Activated CD4-positive, CD25-positive, alpha-beta regulatory T cell treated with anti-CD3 and anti-CD28 coated beads, Interleukin-2, amount 50 U/mL, for 72 hours (primary cell): ENCODE results near the gene SNX1.
"Not testable (repeated sequence)": the region's sequence is repeated elsewhere in the genome, so short reads cannot be mapped to it uniquely, and the experiment has no call there.

Experiments
- DNase-seq: peaks from one replicate; pipeline ENCODE4 v3.0.0; 2021

Gene SNX1

DNA sequence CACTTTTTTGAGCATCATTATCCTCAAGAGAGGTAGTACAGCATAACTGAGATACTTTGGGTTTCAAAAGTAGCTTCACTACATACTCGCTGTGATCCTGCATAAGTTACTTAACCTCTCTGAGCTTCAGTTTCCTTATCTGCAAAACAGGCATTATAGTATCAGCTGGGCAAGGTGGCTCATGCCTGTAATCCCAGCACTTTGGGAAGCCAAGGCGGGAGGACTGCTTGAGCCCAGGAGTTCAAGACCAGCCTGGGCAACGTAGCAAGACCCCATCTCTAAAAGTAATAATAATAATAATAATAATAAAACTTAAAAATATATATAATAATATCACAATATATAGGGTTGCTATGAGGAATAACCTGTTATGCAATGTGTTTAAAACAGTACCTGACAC is 13.0 kb upstream of the SNX1 start:
- DNase-seq, result no peak

DNA sequence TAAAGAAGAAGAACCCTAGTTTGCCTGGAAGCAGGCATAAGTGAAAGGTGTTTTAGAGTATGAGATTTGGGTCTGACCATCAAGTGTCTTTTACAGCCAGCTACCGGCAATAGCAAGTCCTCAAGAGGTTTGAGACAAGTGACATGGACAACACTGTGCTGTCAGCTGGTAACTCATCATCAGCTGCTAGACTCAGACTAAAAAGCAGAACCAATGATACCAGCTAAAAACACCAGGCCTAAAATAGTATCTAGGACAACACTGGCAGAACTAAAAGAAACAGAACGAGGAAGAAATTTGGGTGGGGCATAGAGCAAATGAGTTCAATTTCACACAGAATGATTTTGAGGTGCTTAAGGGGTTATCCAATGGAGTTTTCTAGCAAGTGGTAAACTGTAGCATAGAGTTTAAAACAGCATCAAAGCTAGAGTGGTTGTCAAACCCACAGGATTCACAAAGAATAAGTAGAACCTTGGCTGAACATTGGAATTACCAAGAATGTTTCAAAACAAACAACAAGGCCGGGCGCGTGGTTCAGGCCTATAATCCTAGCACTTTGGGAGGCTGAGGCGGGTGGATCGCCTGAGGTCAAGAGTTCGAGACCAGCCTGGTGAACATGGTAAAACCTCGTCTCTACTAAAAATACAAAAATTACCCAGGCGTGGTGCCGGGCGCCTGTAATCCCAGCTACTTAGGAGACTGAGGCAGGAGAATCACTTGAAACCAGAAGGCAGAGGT is 6.1 kb upstream of the SNX1 start:
- DNase-seq, result no peak

DNA sequence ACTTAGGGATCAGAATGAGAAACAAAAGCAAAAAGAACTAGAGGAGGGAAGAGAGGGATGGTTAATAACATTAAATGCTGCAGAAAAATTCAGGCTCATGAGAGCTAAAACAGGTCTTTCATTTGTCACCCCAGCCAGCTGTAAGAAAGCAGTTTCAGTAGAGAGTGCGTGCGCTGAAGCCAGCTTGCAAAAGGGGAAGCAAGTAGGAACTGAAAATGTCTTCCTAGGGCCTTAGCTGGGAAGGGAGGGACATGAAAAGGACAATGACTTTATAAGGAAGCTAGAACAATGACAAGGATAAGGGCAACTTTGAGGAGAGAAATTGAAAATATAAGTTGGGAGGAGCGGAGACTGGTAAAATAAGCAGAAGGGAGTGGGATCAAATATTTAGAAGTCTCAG is 5.3 kb upstream of the SNX1 start:
- no peak for DNase-seq

DNA sequence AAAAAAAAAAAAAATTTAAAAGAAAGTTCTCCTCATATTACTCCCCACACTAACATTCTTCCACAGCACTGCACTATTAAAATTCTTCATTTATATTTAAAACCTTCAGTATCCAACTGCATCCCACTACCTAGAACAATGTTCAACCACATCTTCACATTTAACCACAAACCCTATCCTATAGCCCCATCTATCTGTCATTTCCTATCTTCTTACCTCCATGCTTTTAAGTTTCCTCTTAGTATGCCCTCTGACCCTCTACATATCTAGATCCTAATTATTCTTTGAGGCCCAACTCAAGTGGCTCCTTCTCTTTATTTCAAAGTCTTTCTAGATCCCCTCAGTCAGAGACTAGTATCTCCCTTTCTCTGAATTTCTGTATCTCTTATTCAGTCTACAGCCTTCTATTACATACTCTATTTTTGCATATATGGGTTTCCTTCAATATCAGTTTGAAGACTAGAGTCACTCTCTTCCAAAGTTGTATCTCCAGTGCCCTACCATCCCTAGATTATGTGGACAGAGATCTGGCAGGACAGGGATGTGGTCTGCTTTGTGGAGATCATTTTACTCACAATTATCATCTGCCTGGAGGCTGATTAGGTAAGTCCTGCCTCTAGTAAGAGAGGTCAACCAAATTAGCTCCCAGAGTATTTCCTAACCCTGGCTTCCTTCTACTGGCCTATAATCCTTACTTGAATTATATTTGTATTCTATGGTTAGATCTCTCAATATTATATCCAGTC is 3.5 kb upstream of the SNX1 start:
- DNase-seq, result no peak

DNA sequence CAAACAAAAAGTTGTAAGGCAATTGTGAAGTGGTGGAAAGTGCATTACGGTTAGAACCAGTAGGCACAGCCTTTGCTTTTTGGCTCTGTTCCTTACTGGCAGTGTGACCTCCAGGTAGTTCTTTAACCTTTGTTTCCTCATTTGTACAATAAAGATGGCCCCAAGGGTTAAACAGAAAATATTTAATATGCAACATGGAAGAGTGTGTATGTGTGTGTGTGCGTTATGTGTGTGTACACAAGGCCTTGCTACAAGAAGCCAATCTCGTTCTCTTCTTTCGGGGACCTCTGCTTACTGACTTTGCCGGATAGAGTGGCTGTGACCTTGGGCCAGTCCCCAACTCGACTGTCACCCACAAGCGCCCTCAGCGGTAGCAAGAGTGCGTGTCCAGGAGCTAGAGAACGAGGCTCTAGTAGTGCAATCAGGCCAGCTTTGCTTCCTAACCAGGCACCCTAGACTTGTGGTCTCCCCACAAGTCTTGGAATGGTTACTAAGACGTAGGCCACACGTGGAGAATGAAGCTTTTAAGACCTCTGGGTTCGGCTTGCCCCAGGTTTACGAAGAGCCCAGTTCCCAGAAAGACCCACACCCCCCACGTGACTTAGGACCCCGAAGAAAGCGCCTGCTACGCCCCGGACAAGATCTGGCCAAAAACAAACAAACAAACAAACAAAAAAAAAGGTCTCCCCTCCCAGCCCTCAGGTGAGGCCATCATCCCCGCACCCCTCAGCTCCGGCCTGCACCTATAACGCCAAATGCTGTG is 2.7 kb upstream of the SNX1 start:
- peak; percentile 55 for DNase-seq

DNA sequence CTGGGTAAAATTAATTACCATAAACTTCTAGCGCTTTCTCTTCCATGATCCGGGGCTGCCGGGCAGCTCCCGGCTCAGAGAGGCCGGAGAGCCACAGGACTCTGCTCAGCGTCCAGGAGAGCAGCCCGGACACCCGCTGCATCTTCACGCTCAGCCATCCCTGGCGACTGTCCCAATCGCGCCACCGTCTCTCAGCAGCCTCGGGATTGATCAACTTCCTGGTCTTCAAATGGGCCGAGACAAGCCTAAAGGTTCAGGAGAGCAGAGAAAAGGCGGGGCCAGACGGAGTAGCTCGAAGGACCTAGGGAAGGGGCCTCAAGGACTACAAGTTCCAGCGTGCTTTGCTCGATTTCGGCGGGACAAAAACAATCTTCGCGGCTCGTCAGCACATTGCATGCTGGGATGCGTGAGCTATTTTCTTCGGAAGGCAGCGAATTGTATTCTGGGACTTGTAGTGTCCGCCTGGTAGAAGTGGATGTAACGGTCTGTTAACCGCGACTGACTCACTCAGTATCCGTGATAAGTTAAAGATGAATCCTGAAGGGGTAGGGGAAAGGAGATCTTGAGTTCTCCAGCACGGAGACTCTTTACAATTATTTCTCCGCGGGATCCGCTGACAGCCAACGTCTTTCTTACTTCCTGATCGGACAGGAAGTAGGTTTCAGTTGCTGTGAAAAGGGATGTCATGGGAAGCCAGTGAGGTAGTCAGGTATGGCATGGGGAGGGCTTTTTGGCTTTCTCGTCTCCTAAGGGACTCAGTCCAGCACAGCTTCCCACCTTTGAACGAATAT is 2.0 kb upstream of the SNX1 start, which contains the start of gene CIAO2A:
Gene CIAO2A (minus strand): TSS at position 212 of the 791 bp plus-strand sequence. CDS start 70 bp downstream, at position 142.
- DNase-seq, result peak; percentile 84

DNA sequence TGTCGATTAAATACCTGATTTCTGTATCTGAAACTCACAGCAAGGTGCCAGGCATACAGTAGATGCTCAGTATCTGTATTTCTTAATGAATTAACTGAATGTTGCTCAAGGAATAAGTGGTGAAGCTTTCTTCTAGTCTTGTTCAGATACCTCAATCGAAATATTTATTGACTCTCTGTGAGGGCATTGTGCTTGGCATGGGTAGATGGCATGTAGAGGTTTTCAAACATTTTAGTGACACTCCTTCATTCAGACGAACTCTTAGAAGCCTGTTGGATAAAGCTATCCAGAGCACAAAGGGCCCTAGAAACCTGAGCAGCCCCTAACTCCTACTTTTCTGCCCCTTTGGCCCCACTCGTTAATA is 369 bp upstream of the SNX1 start:
- no peak for DNase-seq

DNA sequence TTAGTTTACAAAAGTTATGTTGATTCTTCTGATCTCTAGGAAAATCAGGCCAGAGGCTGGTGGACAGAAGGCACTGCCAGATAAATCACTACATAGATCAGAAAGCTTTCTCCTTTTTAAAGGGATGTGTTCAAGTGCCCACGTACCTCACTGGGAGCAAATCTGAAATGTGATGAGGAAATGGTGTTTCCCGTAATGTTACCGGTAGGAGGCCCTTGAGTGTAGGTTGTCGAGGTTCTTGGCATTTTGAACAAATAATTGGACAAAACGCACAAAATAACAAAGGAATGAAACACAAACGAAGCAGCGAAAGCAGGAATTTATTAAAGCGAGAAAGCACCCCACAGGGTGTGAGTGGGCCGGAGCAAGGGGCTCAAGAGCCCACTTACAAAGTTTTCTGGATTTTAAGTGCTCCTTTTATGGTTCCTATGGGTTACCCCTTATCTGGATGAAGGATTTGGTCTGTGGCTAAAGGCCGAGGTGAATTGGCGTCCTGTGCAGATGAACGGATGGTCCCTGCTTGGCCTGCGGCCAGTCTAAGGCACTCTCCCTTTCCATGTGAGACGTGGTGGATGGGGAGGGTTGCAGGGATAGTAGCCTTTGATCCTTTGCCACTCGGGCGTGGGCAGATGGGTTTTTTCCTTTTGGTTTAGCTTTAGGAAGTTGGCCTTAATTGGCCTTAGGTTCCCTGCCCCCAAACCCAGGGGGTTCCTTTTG is 1.0 kb downstream of the SNX1 start:
- no peak for DNase-seq

DNA sequence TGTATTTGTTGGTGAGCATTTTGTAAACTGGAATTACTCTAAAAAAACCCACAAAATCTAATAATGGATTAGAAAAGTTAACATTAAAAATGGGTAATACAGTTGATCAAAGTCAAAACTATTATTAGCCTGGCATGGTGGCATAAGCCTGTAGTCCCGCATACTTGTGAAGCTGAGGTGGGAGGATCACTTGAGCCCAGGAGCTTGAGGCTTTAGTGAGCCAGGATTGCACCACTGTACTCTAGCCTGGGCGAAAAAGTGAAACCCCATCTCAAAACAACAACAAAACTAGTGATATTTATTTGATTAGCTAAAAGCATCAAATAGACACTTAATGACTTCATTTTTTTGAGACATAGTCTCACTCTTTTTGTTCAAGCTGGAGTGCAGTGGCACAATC is 3.6 kb downstream of the SNX1 start:
- no peak for DNase-seq

DNA sequence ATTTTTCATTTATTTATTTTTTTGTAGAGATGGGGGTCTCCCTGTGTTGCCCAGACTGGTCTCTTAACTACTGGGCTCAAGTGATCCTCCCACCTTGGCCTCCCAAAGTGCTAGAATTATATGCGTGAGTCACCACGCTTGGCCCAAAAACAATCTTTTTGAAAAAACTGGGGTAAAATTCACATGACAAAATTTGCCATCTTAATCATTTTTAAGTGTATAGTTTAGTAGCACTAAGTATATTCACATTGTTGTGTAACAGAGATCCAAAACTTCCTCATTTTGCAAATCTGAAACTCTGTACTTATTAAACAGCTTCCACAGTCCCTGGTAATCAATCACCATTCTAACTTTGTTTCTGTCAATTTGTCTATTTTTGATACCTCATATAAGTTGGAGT is 5.2 kb downstream of the SNX1 start:
- DNase-seq, result no peak

DNA sequence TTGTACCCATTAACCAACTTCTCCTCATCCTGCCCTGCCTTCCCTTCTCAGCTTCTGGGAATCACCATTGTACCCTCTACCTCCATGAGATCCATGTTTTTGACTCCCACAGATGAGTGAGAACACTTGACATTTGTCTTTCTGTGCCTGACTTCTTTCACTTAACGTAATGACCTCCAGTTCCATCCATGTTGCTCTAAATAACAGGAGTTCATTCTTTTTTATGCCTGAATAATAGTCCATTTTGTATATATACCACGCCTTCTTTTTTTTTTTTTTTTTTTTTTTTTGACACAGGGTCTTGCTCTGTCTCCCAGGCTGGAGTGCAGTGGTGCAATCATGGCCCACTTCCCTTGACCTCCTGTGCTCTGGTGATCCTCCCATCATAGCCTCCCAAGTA is 6.7 kb downstream of the SNX1 start:
- DNase-seq, result no peak

DNA sequence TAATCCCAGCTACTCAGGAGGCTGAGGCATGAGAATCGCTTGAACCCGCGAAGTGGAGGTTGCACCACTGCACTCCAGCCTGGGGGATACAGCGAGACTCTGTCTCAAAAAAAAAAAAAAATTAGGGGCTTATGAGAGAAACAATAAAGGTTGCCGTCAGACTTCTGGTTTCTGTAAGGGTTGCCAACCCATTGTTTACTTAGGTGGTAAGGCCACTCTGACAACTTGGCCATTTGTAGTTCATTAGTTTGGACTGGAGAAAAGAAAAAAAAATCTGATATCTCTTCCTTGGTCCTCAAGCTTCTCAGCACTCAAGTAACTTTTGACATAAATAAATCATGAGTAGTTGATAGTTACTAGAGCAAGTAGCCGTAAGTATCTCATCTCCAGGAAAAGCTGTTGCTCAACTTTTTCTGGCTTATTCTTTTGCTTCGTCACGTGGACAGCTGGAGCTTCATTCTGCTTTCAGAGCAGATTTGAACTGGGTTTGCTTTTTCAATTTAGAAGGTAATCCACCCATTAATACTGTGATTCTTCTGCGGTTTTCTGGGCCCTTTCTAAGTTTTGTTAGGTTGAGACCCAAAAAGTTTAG is 9.4 kb downstream of the SNX1 start:
- DNase-seq, result no peak

DNA sequence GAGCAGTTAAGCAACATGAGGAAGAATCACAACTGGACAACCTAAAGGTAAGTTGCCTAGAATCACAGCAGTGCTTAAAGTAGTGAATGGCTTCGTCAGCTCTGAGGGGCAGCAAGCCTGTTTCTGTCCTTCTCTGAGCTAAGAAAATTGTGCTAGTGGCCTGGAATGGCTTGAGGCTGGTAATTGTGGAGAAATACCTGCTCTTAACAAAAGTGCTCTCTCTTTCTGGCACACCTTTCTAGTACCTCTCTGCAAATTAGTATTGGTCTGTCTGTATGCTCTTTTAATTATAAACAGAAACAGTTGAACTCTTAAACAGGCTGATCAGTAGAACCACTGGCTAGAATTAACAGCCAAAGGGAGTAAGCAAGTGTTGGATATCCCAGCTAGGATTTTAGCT is 11.6 kb downstream of the SNX1 start:
- no peak for DNase-seq

DNA sequence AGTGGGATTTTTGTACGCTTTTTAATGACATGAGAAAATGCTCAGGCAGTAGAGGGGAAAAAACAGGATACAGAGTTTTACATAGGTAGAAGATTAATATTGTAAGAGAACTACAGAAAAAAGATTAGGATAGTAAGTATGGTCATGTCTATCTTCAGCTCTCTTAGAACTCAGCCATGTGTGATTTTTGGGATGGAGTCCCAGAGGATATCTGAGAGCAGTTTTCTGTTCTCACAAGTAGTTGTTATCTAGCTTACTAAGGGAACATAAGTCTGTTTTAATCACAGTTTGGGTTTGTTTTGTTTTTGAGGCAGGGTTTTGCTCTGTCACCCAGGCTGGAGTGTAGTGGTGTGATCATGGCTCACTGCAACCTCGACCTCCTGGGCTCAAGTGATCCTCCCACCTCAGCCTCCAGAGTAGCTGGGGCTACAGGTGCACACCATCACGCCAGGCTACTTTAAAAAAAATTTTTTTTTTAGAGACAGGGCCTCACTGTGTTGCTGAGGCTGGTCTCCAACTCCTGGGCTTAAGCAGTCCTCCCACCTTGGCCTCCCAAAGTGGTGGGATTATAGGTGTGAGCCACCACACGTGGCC is 14.4 kb downstream of the SNX1 start:
- DNase-seq, result not testable (repeated sequence)

DNA sequence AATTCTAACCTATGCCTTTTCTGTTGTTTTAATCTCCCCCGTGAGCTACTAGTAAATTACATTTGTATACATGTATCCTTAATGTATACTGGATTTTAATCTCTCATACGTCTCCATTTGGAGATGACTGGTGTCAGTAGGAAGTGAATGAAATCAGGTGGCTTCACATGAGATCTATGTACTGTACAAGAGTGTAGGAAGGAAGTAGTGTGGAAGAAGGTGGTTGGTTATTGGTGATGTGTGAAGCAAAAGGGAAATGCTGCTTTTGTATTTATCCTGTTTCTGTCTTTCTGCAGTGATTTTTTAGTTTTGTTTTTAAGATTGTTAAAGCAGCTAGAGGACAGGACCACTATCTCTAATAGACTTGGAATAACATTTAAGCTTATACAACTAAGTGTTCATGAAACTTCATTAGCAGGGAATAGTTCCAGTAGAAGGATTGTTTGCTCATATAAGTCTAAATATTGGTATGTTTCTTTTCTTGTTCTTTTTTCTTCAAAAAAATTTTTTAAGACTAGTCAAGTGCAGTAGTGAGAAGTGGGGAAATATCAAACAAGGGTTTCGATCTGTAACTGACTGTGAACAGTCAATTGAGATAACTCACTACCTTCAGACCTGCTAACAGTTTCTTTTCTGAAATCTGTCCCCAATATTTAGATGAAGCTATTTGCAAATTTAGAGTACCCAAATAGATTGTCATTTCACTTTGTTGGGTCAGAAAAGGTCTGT is 15.3 kb downstream of the SNX1 start:
- DNase-seq, result no peak

DNA sequence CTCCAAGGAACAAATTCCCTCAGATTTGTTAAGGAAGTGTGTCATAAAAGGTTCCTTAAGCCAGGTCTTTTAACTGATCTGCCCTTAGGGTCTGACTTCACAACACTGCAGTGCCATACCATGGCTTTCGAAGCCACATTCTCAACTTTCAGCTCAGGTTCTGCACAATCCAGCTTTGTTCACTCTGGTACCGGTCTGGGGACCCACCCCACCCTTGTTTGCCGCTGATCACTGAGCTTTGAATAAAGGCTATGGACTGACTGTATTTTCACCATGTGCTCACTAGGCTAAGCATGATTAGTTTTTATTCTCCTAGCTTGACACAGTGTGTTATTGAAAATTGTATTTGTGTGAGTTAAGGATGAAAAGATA is 15.9 kb downstream of the SNX1 start:
- DNase-seq, result no peak

DNA sequence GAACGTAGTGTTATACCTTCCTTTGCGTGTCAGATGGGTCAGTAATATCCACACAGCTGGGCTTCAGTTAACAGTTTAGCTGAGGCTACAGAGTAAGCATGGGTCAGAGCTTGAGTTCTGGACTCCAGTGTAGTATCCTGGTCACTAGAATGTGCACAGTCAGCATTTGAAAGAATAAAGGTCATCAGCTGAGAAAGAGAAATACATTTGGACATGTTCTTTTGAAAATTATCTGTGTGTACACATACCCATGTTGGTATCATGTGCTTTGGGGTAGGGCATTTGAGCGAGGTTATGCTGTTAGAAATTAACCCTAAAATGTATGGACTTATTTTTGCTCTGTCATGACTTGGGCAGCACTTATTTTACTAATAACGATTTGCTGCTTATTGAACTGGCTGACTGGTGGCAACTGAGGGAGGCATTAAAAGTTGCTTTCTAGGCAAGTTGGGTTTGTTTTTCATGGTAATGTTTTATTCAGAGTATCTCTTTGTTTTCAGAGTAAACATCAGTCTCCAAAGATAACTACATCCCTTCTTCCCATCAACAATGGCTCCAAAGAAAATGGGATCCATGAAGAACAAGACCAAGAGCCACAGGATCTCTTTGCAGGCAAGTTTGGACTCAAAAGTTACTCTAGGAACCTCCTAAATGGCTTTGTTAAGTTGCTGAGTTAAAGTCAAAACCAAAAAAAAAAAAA is 16.4 kb downstream of the SNX1 start:
- DNase-seq, result no peak

DNA sequence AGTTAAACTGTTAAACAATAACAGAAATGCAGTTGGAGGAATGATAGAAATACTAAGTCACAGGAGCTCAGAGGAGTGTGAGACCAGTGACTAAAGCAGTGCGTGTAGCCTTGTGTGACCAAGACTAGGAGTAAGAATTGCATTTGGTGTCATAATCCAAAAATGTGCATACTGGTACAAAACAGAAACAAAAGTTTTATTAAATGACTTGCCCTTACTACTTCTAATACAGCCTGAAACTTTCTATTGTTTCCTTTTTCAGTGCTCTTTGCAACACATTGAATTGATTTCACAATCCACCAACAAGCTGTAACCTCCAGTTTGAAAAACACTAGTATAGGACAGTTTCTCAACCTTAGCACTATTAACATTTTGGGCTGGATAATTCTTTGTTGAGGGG is 17.1 kb downstream of the SNX1 start:
- no peak for DNase-seq

DNA sequence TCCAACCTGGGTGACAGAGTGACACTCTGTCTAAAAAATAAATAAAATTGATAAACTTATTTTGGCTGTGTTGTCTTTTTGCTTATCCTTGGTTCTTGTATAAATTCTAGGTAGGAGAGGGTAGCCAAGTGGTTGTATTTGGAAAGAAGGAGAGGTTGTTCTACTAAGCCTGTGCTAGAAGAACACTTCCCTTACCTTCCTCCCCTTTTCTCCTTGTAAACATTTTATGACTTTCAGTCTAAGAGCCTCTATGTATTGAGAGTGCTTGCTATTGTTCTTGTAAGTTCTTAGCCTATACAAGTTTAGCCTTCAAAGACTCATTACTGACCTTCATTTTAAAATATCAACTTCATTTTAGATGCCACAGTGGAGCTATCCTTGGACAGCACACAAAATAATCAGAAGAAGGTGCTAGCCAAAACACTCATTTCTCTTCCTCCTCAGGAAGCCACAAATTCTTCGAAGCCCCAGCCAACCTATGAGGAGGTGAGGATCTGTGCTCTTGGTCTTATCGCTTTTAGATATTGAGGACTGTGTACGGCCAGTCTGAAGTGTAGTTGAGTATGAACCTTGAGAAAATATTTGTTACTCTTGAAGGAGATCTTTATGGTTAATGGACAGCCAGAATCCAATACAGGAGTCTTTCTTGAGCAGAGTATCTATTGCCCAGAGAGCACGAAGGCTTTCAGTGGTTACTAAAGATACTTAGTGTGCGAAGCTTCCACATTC is 22.1 kb downstream of the SNX1 start:
- no peak for DNase-seq
